Left ventricle myocardium superior (tissue), 1 donor: ENCODE results near the gene LRRC25. TPM values are rescaled to one million over a fixed set of nuclear protein-coding genes. Genes with fewer than 3 reads are reported as not detected.
A peak's percentile ranks its signal among the peaks of the same experiment; 100 is the strongest.
"Not testable (repeated sequence)": the region's sequence is repeated elsewhere in the genome, so short reads cannot be mapped to it uniquely, and the experiment has no call there.

Experiments used
- ATAC-seq: fragments of 200-7000 bp; cut with Tn5 transposase; one replicate; pipeline ENCODE4 v1.9.1; 2020; ENCODE audit warnings: mild to moderate bottlenecking, moderate library complexity
- DNase-seq: peaks from one replicate; pipeline ENCODE4 v3.0.0-alpha.2; 2020
- intact Hi-C: fragments of 100-400 bp; cut with micrococcal nuclease; formaldehyde crosslinking; loops from one replicate; pipeline ENCODE4 v1.11.0; 2022
- total RNA-seq: library from RNA; stranded (reverse); fragmentation: NEBNext Ultra II Directional; extraction: Animal tissue kit (Norgen Biotek cat#: 25700); gene quantifications from one replicate; pipeline ENCODE4 v1.2.1, GENCODE V29; 2021
- donor health status: DM: no; HTN: yes; CAD: no; lungs with severe emphysema.

Gene LRRC25
- total RNA-seq, 1 donor from 2014 or later: 2.9 TPM

DNA sequence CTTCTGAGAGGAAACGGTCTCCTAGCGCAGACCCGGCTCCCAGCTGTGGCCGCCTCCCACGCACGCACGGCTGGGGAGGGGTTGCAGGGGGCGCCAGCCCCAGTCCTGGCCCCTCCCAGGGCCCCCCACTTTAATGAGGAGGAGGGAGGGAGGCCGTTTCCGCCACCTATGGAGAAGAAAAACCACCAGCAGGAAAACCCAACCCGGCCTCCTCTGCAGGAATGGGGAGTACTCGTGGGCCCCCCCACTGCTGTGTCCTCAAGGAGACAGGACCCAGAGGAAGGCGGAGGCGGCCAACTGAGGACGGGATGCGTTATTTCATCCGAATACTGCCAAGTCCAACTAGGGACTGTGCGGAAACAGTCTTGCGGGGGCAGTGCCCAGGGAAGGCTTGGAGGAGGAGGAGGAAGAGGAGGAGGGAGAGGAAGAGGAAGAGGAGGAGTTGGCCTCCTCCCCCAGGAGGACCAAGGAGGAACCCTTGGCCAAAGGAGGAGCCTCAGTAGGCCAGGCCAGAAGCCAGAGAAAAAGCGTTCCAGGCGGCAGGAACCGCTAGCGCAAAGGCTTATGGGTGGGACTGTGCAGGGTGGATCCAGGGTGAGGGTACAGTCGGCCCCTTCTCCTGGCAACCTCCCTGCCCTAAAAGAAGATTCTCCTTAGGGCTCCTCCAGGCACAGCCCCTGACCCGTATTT is 17.9 kb upstream of the LRRC25 start:
- intact Hi-C loops: no loop called here
- ATAC-seq (peak; percentile 33), DNase-seq (peak; percentile 84)

GRCh38 chr19:18414504-18415177 is 17.2 kb upstream of the LRRC25 start:
- peak; percentile 37 for DNase-seq
- intact Hi-C loops: no loop called here
- no peak for ATAC-seq

- ATAC-seq: no peak
- intact Hi-C loops: no loop called here
- DNase-seq: no peak
Observed at GRCh38 chr19:18412610-18413239, 15.3 kb upstream of the LRRC25 start.

- peak; percentile 13 for ATAC-seq
- intact Hi-C loops: no loop called here
- peak; percentile 56 for DNase-seq
Observed at GRCh38 chr19:18408053-18408476, 10.6 kb upstream of the LRRC25 start.

DNA sequence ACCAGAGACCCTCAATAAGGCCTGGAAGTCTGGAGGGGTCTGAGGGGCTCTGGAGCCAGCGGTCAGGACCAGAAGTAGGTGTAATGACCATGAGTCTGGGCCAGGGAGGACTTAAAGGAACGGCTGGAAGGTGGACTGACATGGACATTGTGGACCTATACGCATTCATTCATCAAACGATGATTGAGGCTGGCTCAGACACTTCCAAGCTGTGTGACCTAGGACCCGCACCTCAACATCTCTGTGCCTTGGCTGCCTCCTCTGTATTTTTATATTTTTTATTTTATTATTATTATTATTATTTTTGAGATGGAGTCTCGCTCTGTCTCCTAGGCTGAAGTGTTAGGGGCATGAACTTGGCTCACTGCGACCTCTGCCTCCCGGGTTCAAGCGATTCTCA is 9.3 kb upstream of the LRRC25 start:
- ATAC-seq (no peak), DNase-seq (no peak)
- intact Hi-C loops: no loop called here

DNA sequence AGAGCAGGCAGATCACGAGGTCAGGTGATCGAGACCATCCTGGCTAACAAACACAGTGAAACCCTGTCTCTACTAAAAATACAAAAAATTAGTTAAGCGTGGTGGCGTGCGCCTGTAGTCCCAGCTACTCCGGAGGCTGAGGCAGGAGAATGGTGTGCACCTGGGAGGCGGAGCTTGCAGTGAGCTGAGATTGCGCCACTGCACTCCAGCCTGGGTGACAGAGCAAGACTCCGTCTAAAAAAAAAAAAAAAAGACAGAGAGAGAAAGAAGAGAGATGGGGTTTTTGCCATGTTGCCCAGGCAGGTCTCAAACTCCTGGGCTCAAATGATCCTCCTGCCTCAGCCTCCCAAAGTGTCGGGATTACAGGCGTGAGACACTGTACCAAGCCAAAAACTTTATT is 8.3 kb upstream of the LRRC25 start:
- DNase-seq, ATAC-seq, intact Hi-C loops: not testable (repeated sequence)

- ATAC-seq, DNase-seq, intact Hi-C loops: not testable (repeated sequence)
Observed at GRCh38 chr19:18402455-18403248, 5.2 kb upstream of the LRRC25 start.

DNA sequence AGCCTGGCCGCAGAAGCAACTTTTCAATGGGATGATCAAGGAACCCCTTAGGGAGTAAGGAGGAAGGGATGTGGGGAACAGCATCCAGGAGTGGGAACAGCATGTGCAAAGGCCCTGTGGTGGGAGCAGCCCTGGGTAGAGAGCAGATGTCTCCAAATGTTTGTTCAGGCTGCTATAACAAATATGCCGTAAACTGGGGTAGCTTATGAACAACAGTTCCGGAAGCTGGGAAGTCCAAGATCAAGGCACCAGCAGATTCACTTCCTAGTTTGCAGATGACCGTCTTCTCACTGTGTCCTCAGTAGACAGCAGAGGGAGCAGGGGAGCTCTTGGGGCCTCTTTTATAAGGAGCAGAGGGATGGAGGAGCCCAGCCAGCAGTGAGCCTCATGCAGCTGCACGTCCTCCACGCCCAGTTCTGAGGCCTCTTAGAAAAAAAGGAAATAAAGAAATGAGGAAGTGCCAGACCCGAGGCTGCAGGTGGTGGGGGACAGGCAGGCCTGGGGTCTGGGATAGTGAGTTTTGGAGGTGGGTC is 4.2 kb upstream of the LRRC25 start:
- intact Hi-C loops: no loop called here
- peak; percentile 82 for ATAC-seq
- peak; percentile 67 for DNase-seq

DNA sequence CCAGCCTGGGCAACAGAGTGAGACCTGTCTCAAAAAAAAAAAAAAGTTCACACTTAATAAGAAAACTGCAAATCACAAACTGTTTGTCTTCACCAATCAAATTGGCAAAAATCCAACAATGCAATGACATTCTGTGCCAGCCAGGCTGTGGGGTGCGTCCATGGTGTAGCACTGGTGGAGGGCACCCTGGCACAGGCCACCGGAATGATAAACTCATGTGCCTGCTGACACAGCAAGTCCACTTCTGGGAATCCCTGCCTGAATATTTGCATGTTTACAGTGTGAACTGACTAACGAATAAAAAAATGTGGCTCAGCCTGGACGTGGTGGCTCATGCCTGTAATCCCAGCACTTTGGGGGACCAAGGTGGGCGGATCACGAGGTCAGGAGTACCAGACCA is 1.6 kb upstream of the LRRC25 start:
- DNase-seq (peak; percentile 61), ATAC-seq (peak; percentile 49)
- intact Hi-C loops: no loop called here

DNA sequence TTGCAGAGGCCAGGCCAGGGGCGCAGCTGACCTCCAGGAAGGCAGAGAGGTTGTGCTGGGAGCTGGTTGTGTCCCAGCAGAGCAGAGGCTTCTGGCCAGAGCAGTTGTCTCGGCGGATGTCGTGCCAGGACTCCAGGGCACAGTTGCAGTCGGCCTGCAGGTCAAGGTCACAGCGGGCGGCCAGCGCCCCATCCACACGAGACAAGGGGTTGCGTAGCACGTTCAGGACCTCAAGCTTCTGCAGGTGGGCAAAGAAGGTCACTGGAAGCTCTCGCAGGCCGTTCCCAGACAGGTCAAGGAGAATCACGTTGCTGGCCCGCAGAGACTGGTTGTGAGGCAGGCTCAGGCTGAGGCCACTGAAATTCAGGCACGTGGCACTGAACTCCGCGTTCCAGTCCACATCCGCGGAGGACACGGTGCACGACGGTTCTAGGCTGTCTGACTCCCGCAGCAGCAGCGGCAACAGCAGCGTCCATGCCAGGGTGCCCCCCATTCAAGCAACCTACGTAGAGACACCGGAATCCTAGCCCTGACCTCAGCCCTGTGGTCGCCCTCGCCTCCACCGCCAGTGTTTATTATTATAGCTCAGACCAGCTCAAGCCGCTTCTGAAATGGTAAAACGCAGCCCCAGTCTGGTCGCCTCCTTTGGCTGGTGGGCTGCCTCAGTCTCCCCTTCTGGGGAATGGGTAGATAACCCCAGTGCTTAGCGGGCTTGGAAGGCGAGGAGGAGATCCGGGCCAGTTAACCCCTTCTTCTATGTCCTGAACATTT is 766 bp downstream of the LRRC25 start:
- DNase-seq (peak; percentile 57), ATAC-seq (no peak)
- intact Hi-C loops: no loop called here

DNA sequence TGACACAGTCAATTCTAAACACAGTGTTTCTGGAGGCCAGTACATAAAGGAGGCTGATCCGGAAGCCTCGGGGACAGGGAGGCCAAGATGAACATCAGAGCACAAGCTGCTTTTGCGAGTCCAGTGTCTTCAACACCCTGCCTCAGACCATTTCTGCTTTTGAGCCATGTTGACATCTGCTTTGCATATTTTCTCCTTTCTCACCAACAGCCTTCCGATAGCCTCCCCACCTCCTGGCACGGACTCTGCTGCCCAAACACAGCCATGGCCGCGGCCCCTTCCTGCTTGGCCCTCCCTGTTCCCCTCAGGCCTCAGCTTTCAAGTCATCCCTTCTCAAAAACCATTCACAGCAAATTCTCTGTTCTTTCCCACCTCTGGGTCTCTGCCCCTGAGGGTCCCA is 3.6 kb downstream of the LRRC25 start:
- peak; percentile 64 for DNase-seq
- intact Hi-C loops: no loop called here
- ATAC-seq: peak; percentile 35

DNA sequence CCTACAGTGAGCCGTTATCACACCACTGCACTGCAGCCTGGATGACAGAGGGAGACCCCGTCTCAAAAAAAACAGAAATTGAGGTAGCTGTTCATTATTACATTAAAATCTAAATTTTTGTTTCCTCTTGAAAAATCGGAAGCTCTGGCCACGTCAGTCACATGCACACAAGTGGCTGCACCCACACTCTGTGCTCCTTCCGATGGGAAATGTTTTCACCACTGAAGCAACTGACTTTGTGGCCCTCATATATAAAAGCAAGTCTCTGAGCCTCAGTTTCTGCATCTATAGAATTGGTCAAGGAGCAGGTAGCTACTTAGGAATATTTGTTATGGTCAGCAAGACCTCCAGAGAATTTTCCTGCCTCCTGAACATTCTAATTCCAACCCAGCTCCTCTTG is 4.5 kb downstream of the LRRC25 start:
- intact Hi-C loops: no loop called here
- no peak for DNase-seq
- ATAC-seq: no peak

GRCh38 chr19:18392417-18392816 is 5.0 kb downstream of the LRRC25 start:
- intact Hi-C loops: no loop called here
- peak; percentile 26 for ATAC-seq
- peak; percentile 56 for DNase-seq

DNA sequence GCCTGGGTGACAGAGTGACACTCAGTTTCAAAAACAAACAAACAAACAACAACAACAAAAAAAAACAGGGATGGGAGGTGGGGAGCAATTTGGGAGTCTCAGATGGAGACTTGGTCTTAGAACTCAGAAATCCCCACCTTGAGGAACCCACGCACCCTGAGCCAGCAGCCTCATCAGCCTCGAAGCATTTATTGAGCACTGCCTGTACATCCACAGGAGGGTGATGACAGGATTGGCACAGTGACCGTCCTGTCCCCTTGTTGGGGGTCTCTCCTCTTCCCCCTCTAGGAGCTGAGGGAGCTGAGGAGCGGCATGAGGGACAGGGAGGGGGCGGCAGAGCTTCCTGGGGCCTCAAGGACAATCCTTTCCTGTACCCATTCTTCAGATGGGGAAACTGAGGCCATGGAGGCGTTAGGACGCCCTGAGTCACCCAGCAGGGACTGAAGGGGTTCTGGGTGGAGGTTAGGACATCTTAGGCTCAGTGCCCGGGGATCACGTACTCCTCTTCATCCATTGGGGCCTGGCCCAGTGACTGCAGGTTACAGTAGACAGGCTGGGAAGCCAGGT is 5.8 kb downstream of the LRRC25 start:
- ATAC-seq: no peak
- DNase-seq: no peak
- intact Hi-C loops: no loop called here

DNA sequence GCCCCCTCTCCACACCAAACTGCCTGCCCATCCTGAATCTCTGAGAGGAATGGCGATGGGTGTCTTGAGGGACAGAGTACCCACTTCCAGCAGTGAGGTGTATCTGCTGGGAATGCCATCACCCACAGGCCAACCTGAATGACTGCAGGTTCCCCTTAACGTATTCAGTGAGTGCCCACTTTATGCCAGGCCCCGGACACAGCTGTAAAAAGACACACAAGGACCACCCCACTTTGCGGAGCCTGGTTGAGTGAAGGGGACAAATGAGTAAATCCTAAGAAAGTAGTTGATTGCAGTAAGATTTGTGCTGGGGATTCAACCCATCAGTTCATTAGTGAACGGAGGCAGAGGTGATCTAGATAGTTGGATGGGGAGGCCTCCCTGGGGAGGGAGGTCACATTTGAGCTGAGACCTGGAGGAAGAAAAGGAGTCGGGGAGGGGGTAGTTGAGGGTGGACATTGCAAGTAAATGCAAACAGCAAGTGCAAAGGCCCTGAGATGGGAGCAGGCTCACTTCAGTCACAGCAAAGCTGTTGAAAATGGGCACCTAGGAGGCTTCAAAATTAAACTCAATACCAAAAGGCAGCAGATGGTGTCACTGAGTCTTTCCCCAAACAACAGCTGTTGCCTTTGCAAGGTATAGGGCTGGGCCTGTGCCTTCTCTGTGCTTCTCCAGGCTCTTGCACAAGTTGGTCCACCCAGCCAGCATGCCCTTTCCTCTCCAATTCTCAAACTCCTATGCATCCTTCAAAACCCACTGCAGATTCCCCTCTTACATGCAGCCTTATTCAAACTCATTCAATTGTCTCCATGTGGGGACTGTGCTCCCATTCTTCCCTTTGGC is 7.1 kb downstream of the LRRC25 start:
- ATAC-seq (no peak), DNase-seq (no peak)
- intact Hi-C loops: no loop called here

- ATAC-seq: no peak
- intact Hi-C loops: no loop called here
- DNase-seq: no peak
Observed at GRCh38 chr19:18389726-18390064, 7.7 kb downstream of the LRRC25 start.

GRCh38 chr19:18388960-18389725 is 8.3 kb downstream of the LRRC25 start:
- no peak for ATAC-seq
- DNase-seq: no peak
- intact Hi-C loops: no loop called here
